Measurements from ENCODE around the gene PHACTR3.

DNA sequence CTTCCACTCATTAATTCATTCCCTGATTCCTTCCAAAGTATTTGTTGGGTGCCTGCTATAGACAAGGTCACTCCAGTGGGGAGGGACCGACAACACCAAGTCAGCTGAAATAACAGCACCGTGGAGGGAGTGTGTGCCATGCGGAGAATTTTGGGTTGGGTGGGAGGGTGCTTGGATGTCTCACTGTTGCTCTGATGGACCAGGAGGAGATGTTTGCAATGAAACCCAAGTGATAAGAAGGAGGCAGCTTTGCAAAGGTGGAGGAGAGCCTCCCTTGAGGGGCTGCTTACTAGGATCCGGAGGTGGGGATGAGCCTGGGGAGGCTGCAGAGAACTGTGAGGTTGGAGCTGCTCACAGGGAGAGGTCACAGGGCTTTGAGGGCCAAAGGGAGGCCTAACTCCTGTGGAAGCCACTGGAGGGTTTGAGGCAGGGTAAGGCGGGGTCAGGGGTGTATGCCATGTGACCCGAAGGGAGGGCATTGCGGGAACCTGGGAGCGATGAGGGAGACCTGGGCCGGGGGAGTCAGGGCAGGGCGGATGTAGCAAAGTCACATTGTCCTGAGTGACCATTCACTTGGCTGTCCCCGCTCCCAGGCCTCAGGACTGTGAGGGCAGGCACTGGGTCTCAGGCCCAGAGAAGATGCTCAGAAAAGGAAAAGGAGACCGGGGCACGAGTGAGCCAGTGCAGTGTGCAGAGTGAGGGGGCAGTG is 124.5 kb downstream of the PHACTR3 start:
- TF ChIP-seq, protein P1, sequence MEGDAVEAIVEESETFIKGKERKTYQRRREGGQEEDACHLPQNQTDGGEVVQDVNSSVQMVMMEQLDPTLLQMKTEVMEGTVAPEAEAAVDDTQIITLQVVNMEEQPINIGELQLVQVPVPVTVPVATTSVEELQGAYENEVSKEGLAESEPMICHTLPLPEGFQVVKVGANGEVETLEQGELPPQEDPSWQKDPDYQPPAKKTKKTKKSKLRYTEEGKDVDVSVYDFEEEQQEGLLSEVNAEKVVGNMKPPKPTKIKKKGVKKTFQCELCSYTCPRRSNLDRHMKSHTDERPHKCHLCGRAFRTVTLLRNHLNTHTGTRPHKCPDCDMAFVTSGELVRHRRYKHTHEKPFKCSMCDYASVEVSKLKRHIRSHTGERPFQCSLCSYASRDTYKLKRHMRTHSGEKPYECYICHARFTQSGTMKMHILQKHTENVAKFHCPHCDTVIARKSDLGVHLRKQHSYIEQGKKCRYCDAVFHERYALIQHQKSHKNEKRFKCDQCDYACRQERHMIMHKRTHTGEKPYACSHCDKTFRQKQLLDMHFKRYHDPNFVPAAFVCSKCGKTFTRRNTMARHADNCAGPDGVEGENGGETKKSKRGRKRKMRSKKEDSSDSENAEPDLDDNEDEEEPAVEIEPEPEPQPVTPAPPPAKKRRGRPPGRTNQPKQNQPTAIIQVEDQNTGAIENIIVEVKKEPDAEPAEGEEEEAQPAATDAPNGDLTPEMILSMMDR (IDR thresholded peaks at IDR 0.05), result no peak
- no peak for TF ChIP-seq POLR2A (IDR thresholded peaks at IDR 0.05)

Measured in tibial nerve (tissue), 3 donors.